Measurements from ENCODE around the gene GCAT. TPM values are rescaled to one million over a fixed set of nuclear protein-coding genes. Genes with fewer than 3 reads are reported as not detected.

Gene GCAT
- total and polyA plus RNA-seq, 2 of the 4 experiments (the other 2 are of a cell fraction), result 20.6 to 32.3 TPM

DNA sequence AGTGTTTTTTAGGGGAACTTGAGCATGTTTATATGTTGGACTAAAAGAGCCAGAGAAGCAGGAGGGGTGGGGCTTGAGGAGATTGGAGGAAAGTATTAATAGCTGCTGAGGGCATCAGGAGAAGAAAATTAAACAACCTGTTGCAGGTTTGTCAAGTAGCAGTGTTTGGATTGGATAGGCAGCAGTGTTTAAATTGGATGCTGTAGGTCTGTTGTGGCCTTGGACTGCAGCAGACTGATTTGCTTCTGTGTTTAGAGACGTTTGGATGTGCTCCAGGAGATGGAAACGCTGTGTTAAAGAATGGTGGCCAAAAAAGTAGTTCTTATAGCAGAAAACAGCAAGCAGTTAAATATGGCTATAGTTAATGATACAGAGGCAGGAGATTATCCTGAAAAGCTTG lies 47.2 kb downstream of the GCAT start:
- no peaks in the 10 kb centered on the region for H3K27me3 ChIP-seq (ENCODE audit: control insufficient read depth, insufficient read depth, low read length)
- H3K56ac ChIP-seq (ENCODE audit: extremely low read depth, insufficient read depth, low read length), result no peak overlapping the region
- no peaks in the 10 kb centered on the region for H3K9me1 ChIP-seq (ENCODE audit: insufficient read depth, low read length)
- H4K20me1 ChIP-seq (ENCODE audit: insufficient read depth, low read length), result peaks cover 12% of the 10 kb centered on the region
- DNase-seq (no peak), ATAC-seq (ENCODE audit: low read depth) (no peak)
- H3K14ac ChIP-seq (replicated peaks; ENCODE audit: low read depth, low read length), result no peak overlapping the region
- peaks cover under 1% of the 10 kb centered on the region; the same call in 1 of the 2 replicates for H3K4me1 ChIP-seq (ENCODE audit: control insufficient read depth, insufficient read depth, low read length)
- no peak overlapping the region for H2BK120ac ChIP-seq (ENCODE audit: low read depth, low read length)
- POLR2A ChIA-PET (ENCODE audit: unreplicated experiment), result no interaction called here
- intact Hi-C loops (cut with micrococcal nuclease) (no loop called here), dilution Hi-C loops (cut with HindIII; ENCODE audit: low sequenced_read_pairs, unreplicated experiment) (no loop called here), in situ Hi-C loops (cut with MboI; ENCODE audit: low sequenced_read_pairs) (no loop called here)
- no peaks in the 10 kb centered on the region for H3K9me3 ChIP-seq (ENCODE audit: control insufficient read depth, insufficient read depth, low read length)
- H2AK5ac ChIP-seq (ENCODE audit: low read depth, low read length), result no peak overlapping the region
- no peak overlapping the region for H4K8ac ChIP-seq (ENCODE audit: low read depth in 2 of 2, low read length in 2 of 2)
- TF ChIP-seq CEBPB (IDR thresholded peaks at IDR 0.05; ENCODE audit: low read depth, low read length) (no peak), NFE2L2 (IDR thresholded peaks at IDR 0.05; ENCODE audit: low read depth, low read length) (no peak), SMC3 (IDR thresholded peaks at IDR 0.05; ENCODE audit: low read depth, low read length) (no peak), CHD1 (IDR thresholded peaks at IDR 0.05; ENCODE audit: low read depth, low read length) (no peak), BHLHE40 (IDR thresholded peaks at IDR 0.05; ENCODE audit: low read depth, low read length) (no peak)
- no peak overlapping the region for H3K4me2 ChIP-seq (ENCODE audit: low read depth, low read length)
- H2AFZ ChIP-seq (replicated peaks; ENCODE audit: low read length, poor library complexity), result no peak overlapping the region
- CTCF ChIA-PET, result interaction anchor here (0.9 to 1.1 kb wide), 2 partner anchors 8 to 38 kb away, joined by 3 to 4 read pairs; no protein-coding TSS in a partner anchor
- peaks cover 54% of the 10 kb centered on the region for H3K36me3 ChIP-seq (ENCODE audit: control insufficient read depth, insufficient read depth, low read length)
- H2BK5ac ChIP-seq (ENCODE audit: low read depth, low read length, poor library complexity, severe bottlenecking), result no peak overlapping the region
- H3K18ac ChIP-seq (ENCODE audit: low read depth, low read length), result no peak overlapping the region
- no TSS peak for BruUV-seq (replicated peaks)
- H3K23ac ChIP-seq (ENCODE audit: low read depth, low read length), result no peak overlapping the region
- WGBS, 2 experiments (ENCODE audit: extremely low coverage in 2 of 2, insufficient read length in 1 of 2), result 14% methylated on average over 2 of the region's 2 CpGs; no CpG with 5 or more reads in 1 of the 2 experiments
- H4K91ac ChIP-seq (ENCODE audit: insufficient read depth, low read depth, low read length), result no peak overlapping the region
- H3K4me3 ChIP-seq (ENCODE audit: insufficient read depth, low read depth, low read length), result no peak overlapping the region
- H3K9ac ChIP-seq (ENCODE audit: low read depth, low read length), result no peak overlapping the region
- no peak overlapping the region for H2BK20ac ChIP-seq (ENCODE audit: low read depth, low read length)
- peaks cover 33 to 59% of the 10 kb centered on the region in 2 experiments for H3K79me1 ChIP-seq (ENCODE audit: low read depth in 1 of 2, low read length in 2 of 2)
- no peak overlapping the region for H2AK9ac ChIP-seq (replicated peaks; ENCODE audit: low read depth, low read length, poor library complexity)
- no peak overlapping the region for H3K4ac ChIP-seq (ENCODE audit: low read depth, low read length)
- H2BK15ac ChIP-seq (ENCODE audit: low read depth, low read length), result no peak overlapping the region
- H3K27ac ChIP-seq (ENCODE audit: insufficient read depth, low read length), result no peak overlapping the region
- H4K5ac ChIP-seq (ENCODE audit: low read depth, low read length), result no peak overlapping the region

Data from IMR-90 (cell line).